Thyroid gland (tissue), 4 donors: ENCODE measurements around the gene CNTNAP1.

Experiments
- CTCF ChIP-seq, 6 experiments: fragments of 200-600 bp in 3 of 6; fragments of 450-650 bp in 3 of 6; sonication (generic) in 3 of 6; IDR thresholded peaks; one replicate each; pipeline ENCODE4 v1.5.1; 2016 to 2019; ENCODE audit warnings: antibody characterized with exemption in 6 of 6, mild to moderate bottlenecking in 2 of 6, inconsistent platforms in 1 of 6, moderate library complexity in 1 of 6
- POLR2A ChIP-seq, 2 donors: fragments of 450-650 bp; IDR thresholded peaks; one replicate each; pipeline ENCODE4 v1.6.1; 2017; ENCODE audit warnings: antibody characterized with exemption in 2 of 2, mild to moderate bottlenecking in 2 of 2, moderate library complexity in 1 of 2

- TF ChIP-seq CTCF (IDR thresholded peaks at IDR 0.05), result no peak
- TF ChIP-seq POLR2A (IDR thresholded peaks at IDR 0.05), result no peak
Measured at GRCh38 chr17:42704837-42705494, 22.6 kb downstream of the CNTNAP1 start.
